Raji (cell line): ENCODE data around the gene REX1BD.

ENCODE experiments used
- POLR2A ChIP-seq: IDR thresholded peaks from 2 replicates; pipeline ENCODE4 v1.6.1; 2011; ENCODE audit warnings: low read depth, low read length, control low read depth; ENCODE audit not compliant: insufficient read depth

Gene REX1BD

DNA sequence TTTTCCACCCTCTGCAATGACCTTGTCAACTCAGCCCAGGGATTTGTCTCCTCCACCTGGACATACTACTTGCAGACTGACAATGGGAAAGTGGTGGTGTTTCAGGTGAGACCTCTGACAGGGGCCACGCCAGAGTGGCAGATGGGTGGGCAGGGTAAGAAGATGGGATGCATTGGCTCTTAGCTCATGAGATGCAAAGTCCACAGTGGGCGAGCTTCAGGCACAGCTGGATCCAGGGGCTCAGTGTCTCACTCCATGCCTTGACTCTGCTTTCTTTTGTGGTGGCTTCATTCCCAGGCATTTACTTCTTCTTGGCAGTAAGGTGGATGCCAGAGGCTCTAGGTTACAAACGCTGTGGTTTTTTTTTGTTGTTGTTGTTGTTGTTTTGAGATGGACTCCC is 27.4 kb downstream of the REX1BD start:
- no peak for TF ChIP-seq POLR2A

DNA sequence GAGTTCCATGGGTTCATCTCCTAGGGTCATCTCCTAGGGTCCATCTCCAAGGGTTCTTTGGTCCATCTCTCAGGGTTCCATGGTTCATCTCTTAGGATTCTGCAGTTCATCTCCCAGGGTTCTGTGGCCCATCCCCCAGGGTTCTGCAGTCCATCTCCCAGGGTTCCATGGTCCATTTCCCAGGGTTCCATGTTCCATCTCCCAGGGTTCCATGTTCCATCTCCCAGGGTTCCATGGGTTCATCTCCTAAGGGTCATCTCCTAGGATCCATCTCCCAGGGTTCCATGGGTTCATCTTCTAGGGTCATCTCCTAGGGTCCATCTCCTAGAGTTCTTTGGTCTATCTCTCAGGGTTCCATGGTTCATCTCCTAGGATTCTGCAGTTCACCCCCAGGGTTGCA is 29.0 kb downstream of the REX1BD start:
- no peak for TF ChIP-seq POLR2A

DNA sequence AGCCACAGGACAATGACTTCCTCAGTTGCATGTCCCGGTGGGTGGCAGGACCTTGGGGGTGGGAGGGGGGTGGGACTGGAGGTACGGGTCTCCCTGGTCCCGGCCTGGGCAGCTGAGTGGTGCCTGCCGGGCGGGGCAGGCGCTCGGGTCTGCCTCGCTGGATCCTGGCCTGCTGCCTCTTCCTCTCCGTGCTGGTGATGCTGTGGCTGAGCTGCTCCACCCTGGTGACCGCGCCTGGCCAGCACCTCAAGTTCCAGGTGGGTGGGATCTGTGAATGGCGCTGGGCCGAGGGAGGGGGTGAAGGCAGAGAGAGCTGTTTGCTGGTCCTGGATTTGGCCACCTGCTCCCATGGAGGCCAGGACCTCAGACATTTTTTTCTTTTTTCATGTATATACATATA is 29.6 kb downstream of the REX1BD start:
- no peak for TF ChIP-seq POLR2A

DNA sequence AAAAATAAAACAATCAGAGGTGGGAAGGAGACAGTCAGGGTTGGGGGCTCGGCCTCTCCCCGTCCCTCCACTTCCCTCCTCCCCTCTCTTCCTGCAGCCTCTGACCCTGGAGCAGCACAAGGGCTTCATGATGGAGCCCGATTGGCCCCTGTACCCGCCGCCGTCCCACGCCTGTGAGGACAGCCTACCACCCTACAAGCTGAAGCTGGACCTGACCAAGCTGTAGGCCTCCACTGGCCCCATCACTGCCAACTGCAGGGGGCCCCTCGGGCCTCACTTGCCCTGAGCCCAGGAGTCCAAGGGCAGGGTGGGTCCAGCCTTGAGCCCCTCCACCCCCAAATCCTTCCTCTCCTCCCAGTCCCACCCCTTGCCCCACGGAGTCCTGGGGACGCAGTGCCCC is 31.7 kb downstream of the REX1BD start:
- TF ChIP-seq POLR2A: no peak

DNA sequence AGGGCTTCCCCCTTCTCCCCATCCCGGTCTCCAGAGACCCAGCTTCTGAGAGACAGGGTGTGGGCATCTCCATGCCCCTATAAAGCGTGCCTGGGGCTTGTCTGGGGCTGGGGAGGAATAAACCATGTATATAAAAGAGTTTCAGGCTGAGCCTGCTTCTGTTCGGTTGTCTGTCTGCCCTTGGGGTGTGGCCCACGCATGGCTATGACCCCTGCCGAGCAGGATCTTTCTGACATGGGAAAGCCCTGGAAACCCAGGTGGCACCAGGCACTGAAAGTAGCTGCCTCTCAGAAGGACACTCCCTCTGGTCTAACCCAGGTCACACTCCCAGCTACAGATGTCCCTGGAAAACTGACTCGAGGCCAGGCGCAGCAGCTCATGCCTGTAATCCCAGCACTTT is 32.3 kb downstream of the REX1BD start:
- no peak for TF ChIP-seq POLR2A

DNA sequence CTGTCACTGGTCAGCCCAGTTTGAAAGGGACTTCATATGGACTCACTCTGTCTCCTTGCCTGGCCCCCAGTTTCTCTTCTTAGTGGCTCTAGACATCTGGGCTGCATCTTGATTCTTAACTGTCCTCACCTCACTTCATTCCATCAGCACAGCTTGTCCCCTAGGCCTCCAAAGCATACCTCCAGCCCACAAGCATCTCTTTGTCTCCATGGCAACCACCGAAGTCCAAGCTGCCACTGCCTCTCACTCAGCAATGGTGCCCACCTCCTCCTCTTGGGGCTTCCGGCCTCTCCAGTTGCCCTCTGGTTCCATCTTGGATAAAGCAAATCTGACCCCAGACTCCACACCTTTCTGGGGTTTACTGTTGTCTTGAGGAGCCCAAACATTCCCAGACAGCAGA is 38.3 kb downstream of the REX1BD start:
- no peak for TF ChIP-seq POLR2A

DNA sequence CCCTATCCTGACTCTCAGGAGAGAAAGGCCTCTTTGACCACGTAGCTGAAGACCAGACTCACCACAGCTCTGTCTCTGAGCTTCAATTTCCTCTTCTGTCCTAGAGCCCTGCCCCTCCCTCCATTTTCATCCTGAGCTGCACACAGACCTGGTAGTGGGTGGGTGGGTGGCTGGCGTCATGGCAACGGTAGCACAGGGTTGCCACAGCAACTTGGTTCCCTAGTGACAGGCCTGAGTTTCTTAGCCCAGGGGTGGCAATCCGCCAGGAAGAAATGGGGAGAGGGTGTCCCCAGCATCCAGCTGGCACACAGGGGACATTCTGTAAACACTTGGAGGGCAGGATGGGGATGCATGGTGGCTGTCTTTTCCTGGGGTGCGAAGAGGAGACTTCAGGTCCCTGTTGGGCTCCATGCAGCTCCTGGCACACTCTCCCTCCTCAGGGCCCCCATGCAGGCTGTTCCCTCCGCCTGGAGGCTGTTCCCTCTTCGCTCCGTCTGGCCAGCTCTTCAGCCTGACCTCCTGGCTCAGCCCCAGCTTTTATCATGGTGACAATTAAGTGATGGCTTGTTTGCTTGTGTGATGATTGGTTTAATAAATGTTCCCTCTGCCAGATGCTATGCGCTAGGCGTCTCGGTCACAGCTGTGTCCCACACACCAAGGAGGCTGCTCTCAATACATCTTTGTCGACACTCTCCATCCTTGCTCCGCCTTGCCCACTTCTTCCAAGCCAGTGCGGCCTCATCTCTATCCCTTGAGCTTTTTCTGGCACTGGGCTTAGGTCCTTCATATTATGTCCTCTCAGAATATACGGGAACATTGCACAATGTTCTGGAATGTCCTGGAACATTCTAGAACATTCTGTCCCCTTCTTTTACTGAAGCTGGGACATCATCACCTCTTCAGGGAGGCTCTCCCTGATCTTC is 40.8 kb downstream of the REX1BD start:
- no peak for TF ChIP-seq POLR2A

DNA sequence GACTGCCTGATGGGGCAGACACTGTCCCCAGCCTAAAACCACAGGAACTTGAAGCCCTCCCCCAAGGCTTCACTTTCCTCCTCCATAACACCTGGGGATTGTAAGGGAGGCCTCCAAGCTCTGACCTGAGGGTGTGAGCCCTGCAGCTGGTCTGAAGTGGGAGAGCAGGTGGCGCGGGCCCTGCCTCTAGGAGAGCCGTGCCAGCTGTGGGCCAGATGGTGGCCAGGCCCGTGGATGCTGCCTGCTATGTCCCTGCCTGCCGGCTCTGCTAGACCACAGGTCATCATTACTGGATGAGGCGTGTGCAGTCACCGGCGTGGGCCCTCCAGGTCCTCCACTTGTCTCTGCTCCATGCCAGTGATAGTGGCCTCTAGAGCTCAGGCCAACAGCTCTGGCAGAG is 44.7 kb downstream of the REX1BD start:
- TF ChIP-seq POLR2A: no peak

DNA sequence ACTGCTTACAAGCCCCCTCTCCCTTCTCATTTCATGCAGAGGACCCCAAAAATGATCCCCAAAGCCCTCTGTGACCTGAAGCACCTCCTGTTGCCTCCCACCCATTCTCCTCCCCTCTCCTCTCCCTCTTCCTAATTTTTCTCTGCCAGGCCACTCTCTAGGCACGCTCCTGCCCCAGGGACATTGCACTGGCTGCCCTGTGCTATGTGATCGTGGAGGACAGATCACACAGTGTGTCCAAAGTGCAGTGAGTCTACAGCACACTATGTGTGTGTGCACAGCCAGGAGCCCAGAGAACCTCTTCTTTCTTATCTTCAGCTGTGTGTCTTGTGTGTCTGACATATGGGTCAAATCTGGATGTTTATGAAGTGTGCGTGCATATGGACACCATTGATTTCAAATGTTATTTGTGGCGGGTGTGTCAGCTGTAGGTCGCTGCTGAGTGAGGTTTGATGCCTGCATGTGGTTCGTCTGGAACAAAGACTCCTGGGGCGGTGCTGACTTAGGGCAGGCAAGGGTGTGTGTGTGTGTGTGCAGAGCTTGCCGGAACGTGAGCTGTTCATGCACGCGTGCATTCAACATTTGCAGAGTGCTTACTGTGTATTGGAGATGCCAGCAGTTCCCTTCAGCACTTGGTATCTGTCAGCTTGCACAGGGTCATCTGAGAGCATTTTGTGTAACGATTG is 46.2 kb downstream of the REX1BD start:
- TF ChIP-seq POLR2A: no peak

DNA sequence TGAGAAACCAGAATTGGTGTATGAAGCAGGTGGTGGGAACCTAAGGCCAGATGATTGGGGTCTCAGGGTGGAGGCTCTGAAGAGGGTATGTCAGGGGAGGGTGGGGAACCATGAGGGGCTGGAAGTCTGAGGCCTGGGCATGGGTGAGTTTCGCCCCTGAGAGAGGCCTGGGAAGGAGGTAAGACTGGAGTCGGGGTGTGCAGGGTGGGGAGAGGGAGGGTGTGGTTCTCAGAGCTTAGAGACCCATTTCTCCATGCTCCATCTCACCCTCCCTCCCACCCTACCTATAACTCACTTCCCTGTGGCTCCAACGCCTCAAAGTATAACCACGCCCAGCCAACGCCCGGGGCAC is 47.2 kb downstream of the REX1BD start:
- TF ChIP-seq POLR2A: peak; percentile 65; the same call in 1 of the 2 replicates

DNA sequence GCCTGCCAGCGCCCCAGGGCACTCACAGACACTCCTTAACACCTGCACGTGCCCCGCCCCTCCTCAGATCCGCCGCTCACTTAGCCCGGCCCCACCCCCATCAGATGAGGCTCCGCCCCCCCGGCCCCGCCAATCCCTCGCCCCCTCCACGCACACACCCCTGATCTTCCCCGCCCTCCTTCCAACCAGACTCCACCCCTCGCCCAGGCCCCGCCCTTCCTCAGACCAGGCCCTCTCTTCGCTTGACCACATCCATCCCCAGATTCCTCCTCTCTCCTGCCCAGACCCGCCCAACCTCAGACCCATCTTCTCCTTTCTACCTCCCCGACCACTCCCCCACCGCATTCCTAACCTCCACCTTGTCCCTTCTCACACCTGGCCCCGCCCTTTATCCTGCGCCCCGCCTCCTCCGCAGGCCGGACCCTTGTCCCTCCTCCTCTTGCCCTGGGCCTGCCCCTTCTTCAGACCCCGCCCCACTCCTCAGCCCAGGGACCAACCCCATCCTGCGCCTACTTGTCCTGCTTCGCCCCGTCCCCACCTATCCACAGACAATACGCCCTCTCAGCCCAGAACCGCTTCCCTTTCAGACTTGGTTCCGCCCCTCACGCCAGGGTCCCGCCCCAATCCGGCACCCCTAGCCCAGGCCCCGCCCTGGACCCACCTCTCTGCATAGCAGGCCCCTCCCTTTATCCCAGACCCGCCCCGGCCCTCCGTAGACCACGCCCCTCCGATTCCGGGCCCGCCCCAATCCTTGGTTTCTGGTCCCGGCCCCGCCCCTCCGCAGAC is 47.8 kb downstream of the REX1BD start:
- TF ChIP-seq POLR2A: no peak

DNA sequence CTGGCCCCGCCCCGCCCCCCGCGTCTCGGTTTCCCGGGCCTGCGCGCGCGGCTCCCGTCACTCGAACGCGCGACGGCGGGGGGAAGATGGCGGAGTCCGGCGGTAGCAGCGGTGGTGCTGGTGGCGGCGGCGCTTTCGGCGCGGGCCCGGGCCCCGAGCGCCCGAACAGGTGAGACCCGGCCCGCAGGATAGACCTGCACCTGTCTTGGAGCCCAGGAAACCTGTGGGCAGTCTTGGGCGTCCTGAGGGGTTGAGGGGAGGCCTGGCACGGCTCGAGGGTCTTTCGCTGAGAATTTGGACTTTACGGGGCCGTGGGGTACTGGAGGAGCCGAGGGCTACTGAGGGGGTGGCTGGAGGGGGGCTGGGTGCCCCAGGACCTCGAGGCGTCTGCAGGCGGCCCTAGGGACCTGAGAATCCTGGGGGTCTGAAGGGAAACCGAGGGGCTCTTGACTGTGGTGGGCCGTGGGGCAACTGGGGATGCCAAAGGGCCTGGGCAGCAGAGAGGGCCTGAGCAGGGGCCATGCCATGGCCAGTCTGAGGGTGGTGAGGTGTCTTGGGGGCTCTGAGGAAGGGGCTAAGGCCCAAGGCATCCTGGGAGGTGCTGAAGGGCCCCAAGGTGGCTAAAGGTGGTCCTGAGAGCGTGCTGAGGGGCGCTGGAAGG is 48.5 kb downstream of the REX1BD start, which contains the start of gene KLHL26:
Gene KLHL26 (plus strand): TSS at position 60 of the 661 bp plus-strand sequence. CDS start 27 bp downstream, at position 87.
- peak; percentile 56; the same call in 1 of the 2 replicates for TF ChIP-seq POLR2A

DNA sequence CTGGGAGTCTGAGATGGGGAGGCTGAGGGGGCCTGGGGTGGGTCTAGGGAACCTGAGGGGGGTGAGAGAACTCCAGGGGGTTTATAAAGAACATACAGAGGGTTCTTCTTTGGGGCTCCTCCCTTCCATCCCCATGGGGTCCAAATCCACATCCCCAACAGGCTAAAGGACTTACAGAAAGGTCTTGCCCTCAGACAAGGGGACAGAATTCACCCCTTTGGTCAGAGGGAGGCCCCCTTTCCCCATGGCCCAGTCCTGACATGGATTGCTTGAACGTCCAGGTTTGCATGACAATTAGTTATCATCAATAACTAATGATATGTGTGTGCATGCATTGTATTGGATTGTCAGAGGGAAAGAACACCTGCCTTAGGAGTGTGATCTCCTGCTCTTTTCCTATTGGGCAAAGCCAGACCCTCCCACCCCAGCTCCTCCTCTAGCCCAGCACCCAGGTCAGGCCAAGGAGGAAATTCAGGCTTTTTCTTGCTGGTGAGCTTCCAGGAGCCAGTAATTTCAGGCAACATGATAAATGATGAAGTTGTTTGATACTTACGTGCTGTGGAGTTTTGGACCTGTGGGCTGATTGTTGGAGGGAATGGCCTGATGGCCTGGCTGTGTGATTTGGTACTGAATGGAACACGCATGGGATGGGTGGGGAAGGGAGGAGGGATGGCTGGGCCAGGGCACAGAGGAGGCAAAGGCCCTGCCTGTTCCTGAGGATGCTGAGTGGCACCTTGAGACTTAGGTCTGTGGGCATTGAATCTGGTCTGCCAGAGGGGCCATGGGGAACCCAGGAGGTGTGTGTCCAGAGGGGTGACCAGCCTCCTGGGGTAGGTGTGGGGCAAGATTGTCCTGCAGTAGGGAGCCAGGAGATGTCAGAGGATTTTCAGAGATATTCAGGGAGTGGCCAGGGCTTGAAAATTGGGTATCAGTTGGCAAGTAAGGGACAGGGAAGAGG is 49.4 kb downstream of the REX1BD start:
- TF ChIP-seq POLR2A: no peak

DNA sequence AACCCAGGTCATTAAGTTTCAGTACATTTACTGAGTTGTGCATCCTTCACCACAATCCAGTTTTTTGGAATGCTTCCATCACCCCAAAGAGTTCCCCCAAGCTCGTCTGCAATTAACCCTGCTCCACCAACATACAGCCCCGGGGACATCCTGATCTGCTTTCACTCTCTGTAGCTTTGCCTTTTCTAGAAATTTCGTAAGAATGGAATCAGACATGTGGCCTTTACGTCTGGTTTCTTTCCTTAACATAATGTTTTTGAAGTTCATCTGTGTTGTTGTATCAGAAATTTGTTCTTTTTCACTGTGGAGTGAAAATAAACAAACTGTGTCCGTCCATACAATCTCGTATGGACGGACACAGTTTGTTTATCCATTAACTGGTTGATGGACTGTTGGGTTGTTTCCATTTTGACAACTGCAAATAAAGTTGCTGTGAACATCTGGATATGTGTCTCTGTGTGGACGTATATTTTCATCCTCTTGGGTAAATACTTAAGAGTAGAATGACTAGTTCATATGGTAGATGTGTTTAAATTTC is 51.2 kb downstream of the REX1BD start:
- TF ChIP-seq POLR2A: no peak
